AG04449 (cell line): ENCODE measurements around the gene COX19.

ENCODE experiments used
- CTCF ChIA-PET: fragments of 350-600 bp; formaldehyde crosslinking; extraction: SDS; loops from one replicate; lab custom pipeline; 2021; ENCODE audit warnings: antibody characterized with exemption; lab: Yijun Ruan, JAX
- POLR2A ChIA-PET: fragments of 400-600, 350-600 bp; formaldehyde crosslinking; extraction: SDS; loops from one replicate; lab custom pipeline; 2020; ENCODE audit warnings: antibody characterized with exemption, inconsistent platforms; lab: Yijun Ruan, JAX
- DNase-seq: peaks from one replicate; pipeline ENCODE4 v3.0.0-alpha.2; 2010; ENCODE audit warnings: low read depth, low spot score
- H3K4me3 ChIP-seq: 2 replicates; pipeline ENCODE4 v1.5.1; 2011; ENCODE audit warnings: low read depth, mild to moderate bottlenecking, control low read depth, low read length
- CTCF ChIP-seq: IDR thresholded peaks from one replicate; pipeline ENCODE4 v1.5.1; 2011; ENCODE audit warnings: mild to moderate bottlenecking, moderate library complexity, low read length, control low read depth, inconsistent platforms; ENCODE audit not compliant: insufficient read depth; ENCODE audit errors: missing control alignments

The COX19 gene

GRCh38 chr7:994592-995308, 19.4 kb upstream of the COX19 start:
- ChIA-PET CTCF (interaction anchor here (0.6 to 11.4 kb wide), 19 partner anchors 10 to 182 kb away, joined by 3 to 558 read pairs (median 18); partner anchors contain the start of genes COX19 and GPR146), POLR2A (no interaction called here)
- no peak for DNase-seq
- no peak for TF ChIP-seq CTCF
- no peak overlapping the region for H3K4me3 ChIP-seq

- POLR2A ChIA-PET, result interaction anchor here (0.7 to 1.3 kb wide), 4 partner anchors 14 to 73 kb away, joined by 3 to 6 read pairs (median 4); partner anchors contain the start of gene COX19
- peak; percentile 100 for TF ChIP-seq CTCF
- DNase-seq, result peak; percentile 70
- CTCF ChIA-PET, result interaction anchor here (0.7 to 11.4 kb wide), 53 partner anchors 11 to 631 kb away, joined by 3 to 558 read pairs (median 7); partner anchors contain the start of genes COX19, CYP2W1, GPER1 and GPR146
- H3K4me3 ChIP-seq, result no peak overlapping the region
These were observed 17.6 kb upstream of the COX19 start for GRCh38 chr7:992709-993607.

- H3K4me3 ChIP-seq, result no peak overlapping the region
- no peak for TF ChIP-seq CTCF
- DNase-seq, result no peak
- ChIA-PET POLR2A (interaction anchor here (0.9 to 1.3 kb wide), 2 partner anchors 13 to 74 kb away, joined by 3 to 6 read pairs; no protein-coding TSS in a partner anchor), CTCF (interaction anchor here (0.9 to 11.4 kb wide), 43 partner anchors 10 to 195 kb away, joined by 3 to 558 read pairs (median 17); partner anchors contain the start of genes COX19, CYP2W1, GPER1 and GPR146)
These were observed 16.6 kb upstream of the COX19 start for GRCh38 chr7:991729-992656.

DNA sequence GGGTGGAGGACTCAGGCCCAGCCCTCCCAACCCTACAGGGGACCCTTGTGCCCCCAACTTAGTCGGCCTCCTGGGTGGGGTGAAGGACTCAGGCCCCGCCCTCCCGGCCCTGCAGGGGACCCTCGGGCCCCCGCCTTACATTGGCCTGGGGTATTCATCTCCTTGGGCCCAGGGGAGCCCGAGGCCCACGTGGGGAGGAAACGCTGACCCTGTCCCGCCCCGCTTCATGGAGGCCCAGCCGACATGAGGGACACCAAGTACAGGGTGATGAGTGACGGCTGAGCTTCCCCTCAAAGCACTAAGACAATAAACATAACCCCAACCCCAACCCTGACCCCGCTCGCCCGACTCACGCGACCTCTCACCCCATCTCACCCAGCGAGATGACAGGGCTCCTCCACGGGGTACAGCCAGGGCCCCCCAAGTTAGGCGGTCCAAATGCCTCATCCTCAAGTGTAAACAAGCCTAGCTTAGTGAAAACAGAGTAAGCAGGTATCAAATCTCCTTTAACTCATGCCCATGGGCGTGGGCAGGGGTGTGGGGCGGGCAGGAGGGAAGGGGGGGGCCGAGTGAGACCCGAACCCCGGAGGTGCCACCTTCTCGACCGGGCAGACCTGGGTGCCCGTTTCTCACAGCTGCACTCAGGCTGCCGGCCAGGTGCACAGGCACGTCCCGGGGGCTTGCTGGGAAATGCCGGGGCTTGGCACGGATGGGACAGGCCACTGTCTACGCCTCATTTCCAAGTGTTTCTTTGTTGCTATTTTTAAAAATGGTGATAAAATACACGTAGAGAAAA, 15.8 kb upstream of the COX19 start:
- ChIA-PET CTCF (interaction anchor here (1.0 to 11.4 kb wide), 13 partner anchors 9 to 186 kb away, joined by 3 to 558 read pairs (median 25); partner anchors contain the start of genes CYP2W1 and GPR146), POLR2A (no interaction called here)
- no peak for DNase-seq
- no peak overlapping the region for H3K4me3 ChIP-seq
- no peak for TF ChIP-seq CTCF

DNA sequence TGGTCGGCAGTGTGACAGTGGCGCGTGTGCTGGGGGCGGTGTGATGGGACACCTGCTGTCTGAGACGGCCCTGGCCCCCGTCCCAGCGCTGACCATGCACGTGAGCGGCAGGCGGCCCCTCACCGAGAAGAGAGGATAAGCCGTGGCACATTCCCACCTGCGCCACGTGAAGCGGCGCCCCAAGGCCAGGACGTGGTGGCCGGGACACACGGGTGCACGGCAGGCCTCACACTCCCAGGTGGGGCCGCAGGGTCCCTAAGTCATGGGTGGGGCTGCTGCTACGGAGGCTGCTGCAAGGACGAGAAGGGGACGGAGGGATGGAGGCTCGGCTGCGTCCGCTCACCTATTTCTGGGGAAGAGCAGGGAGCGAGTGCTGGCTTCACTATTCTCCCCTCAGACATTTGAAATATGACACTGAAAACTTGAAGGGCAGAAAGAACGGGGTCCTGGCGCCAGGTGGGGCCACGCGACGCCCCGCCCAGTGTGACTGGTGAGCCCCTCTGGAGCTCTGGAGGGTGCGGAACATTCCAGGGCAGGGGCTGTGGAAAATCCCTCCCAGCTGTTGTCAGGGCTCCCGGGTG, 15.1 kb upstream of the COX19 start:
- no peak for DNase-seq
- ChIA-PET CTCF (interaction anchor here (1.0 to 11.4 kb wide), 7 partner anchors 9 to 187 kb away, joined by 3 to 558 read pairs (median 45); partner anchors contain the start of genes CYP2W1 and GPR146), POLR2A (no interaction called here)
- TF ChIP-seq CTCF, result no peak
- no peak overlapping the region for H3K4me3 ChIP-seq
